GM21360 (cell line): Measurements from ENCODE around the gene ACER3.
"Not testable (repeated sequence)": the region's sequence is repeated elsewhere in the genome, so short reads cannot be mapped to it uniquely, and the experiment has no call there.

ENCODE experiments used
- ATAC-seq: cut with Tn5 transposase; IDR thresholded peaks from one replicate; pipeline ENCODE4 v1.9.1; 2021; ENCODE audit warnings: mild to moderate bottlenecking, moderate library complexity; ENCODE audit not compliant: unreplicated experiment

ACER3 gene

DNA sequence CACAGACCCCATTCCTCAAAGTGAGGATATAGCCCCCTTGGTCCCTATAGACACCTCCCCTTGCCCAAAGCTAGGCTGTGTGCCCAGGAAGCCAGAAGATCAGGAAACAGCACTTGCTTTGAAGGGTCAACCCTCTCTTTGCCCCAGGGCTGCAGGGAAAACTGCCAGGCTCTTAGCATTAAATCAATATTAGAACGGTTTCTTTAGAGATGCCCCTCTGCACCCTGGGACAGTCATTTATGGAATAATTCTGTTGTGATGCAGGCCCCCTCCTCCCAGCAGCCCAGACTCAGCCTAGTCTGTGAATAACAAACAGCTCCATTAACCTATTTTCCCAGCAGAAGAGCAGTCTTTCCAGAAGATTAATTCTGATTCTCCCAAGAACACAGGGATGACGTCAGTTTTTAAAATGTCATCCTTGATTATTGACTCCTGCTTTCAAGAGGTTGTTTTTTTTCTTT is 194.4 kb downstream of the ACER3 start:
- no peak for ATAC-seq

DNA sequence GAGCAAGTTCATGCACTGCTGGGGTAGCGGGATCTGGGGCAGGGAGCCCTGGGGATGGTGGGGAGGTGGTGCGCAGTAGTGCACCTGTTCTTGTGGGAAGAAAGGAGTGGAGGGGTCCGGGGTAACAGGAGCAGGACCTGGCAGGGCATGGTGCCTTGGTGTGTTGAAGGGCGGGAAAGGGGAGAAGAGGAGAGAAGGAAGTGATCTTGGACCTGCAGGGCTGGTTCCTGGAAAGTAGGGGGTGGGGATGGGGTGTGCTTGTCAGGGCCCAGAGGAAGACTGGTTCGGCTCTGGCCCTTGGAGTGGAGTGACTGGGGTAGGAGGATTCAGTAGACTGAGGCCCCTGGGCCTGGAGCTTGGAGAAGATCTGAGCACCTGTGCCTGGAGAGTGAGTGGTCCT is 195.2 kb downstream of the ACER3 start:
- no peak for ATAC-seq

GRCh38 chr11:77056814-77057402 is 196.2 kb downstream of the ACER3 start:
- no peak for ATAC-seq

DNA sequence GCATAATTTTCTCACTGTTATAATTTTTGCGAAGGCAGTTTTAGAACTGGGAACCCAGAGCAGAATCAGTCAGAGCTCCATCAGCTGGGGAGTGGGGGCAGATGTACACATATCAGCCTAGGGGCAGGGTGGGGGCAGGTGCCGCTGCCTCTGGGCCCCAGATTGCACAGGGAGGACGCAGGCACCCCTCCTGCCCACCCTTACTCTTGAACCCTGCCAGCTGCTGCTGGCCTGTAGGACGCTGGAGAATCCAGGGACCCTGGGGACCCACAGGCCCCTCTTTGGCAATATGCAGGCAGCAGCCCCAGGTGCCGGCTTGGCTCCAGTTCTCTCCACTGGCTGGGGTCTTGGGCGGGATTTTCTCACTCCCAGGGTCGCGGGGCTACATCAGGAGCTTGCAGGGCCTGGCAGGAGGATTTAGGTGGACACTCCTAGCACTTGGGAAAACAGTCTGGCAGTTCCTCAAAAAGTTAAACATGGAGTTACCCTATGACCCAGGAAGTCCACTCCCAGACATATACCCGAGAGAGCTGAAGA is 197.3 kb downstream of the ACER3 start:
- ATAC-seq: no peak

DNA sequence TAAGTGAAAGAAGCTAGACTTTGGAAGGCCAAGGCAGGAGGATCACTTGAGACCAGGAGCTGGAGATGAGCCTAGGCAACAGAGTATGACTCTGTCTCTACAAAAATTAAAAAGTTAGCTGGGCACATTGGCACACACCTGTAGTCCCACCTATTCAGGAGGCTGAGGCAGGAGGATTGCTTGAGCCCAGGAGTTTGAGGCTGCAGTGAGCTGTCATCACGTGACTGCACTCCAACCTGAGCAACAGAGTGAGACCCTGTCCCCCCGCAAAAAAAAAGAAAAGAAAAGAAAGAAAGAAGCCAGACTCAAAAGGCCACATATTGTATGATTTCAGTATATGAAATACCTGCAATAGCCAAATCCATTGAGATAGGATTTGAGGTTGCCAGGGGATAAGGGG is 198.2 kb downstream of the ACER3 start:
- no peak for ATAC-seq

- no peak for ATAC-seq
Measured at GRCh38 chr11:77059806-77060205, 199.1 kb downstream of the ACER3 start.

- no peak for ATAC-seq
Measured at GRCh38 chr11:77060234-77060633, 199.5 kb downstream of the ACER3 start.

DNA sequence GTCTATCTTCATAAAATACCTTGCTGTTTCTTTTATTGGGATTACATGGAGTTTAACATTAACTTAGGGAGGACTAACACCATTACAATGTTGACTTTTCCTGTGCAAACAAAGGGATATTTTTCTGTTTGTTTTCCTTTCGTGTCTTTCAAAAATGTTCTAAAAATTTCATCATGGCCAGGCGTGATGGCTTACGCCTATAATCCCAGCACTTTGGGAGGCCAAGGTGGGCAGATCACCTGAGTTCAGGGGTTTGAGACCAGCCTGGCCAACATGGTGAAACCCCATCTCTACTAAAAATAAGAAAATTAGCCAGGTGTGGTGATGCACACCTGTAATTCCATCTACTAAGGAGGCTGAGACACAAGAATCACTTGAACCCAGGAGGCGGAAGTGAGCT is 200.5 kb downstream of the ACER3 start:
- not testable (repeated sequence) for ATAC-seq

DNA sequence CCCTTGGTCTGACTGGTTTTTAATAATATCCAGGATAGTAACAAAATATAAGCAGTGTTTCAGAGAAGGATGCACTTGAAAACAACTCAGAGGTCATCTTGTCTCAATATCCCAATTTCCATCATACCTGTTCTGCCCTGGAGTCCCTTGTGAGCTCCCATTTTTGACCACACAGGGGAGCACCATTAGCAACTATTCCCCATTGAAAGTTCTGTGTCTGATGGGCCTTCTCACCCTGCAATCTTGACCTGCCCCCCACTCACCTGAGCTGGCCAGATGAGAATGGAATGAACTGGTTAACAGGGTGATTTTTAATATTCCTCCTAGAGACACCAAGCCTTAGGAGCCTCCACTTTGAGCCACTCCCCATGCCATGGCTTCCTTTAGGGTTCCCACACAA is 202.2 kb downstream of the ACER3 start:
- ATAC-seq: no peak

GRCh38 chr11:77063407-77063806 is 202.7 kb downstream of the ACER3 start:
- no peak for ATAC-seq

GRCh38 chr11:77063861-77064260 is 203.1 kb downstream of the ACER3 start:
- no peak for ATAC-seq

GRCh38 chr11:77064648-77065217 is 204.0 kb downstream of the ACER3 start:
- no peak for ATAC-seq

DNA sequence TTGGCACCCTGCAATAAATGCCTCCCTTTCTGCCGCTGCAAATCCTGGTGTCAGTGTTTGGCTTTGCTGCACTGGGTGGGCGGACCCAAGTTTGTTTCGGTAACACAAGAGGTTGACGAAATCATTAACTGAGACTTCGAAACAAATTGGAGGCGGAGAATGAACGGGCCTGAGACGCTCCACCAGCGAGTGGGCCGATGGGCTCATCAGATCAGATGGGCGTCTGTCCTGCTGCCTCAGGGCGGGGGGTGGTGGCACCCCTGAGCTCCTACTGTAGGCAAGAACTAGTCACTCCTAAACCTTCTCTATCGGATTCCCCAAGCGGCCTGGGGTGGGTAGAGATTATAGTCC is 205.1 kb downstream of the ACER3 start:
- peak; percentile 5 for ATAC-seq

DNA sequence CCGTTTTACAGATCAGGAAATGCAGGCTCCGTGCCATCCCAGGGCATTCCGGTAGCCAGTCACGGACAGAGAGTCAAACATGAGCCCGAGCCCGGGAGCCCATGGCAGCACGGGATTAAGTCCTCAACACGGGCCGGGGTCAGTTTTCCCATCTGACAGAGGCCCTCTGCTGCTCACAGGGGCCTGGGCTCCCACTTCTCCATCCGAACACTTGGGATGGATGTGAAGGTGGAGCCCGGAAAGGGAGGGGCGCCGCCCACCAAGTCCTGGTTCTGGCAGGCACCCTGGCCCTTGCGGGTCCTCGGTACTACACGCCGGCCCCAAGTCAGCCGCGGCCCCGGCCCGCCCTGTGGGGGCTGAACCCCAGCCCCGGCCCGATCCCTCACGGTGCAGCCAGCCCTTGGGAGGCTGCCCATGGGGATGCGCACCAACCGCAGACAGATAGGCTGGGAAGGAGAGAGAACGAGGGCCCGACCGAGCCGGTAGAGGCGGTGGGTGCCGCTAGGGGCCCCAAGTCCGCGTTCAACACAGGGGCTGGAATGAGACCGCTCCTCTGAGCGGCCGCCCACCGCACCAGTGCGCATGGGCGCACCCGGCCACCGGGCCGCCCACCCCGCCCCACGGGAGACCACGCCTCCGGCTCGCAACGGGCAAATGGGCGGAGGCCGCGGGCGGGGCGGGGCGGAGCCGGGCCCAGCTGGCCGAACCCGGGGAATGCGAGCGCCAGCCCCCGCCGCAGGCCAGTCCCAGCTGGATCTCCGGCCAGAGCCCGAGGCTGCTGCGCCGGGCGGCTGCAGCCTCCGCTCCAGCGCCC is 205.7 kb downstream of the ACER3 start, which contains the start of gene CAPN5:
CAPN5 (plus strand) TSS at position 743 of the 814 bp plus-strand sequence. CDS start 17,916 bp downstream, outside the sequence.
- ATAC-seq: peak; percentile 89

DNA sequence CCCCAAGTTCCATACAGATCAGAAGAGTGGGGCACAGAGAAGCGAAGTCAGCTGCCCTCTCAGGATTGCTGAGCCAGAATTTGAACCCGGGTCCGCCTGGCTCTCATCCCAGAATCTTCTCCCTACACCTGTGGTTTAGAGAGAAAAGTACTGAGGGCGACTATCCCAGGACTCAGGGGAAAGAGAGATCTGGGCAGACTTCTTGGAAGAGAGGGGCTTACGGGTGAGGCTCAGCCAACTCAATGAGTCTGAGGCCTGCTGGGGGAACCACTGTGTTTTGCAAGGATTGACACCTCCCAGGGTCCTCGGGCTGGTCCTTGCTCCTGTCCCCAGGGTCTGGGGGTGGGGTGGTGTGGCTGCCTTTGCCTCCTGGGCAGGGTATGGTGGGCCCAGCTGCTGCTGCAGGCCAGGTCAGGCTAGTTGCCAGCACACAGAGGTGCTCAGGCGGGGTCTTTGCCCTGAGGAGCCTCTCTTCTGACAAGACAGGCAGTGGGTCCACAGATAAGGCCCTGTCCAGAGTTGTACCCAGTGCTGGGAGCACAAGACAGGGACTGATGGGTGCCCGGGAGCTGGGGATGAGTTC is 207.2 kb downstream of the ACER3 start:
- no peak for ATAC-seq

GRCh38 chr11:77068457-77069335 is 208.0 kb downstream of the ACER3 start:
- ATAC-seq: no peak

DNA sequence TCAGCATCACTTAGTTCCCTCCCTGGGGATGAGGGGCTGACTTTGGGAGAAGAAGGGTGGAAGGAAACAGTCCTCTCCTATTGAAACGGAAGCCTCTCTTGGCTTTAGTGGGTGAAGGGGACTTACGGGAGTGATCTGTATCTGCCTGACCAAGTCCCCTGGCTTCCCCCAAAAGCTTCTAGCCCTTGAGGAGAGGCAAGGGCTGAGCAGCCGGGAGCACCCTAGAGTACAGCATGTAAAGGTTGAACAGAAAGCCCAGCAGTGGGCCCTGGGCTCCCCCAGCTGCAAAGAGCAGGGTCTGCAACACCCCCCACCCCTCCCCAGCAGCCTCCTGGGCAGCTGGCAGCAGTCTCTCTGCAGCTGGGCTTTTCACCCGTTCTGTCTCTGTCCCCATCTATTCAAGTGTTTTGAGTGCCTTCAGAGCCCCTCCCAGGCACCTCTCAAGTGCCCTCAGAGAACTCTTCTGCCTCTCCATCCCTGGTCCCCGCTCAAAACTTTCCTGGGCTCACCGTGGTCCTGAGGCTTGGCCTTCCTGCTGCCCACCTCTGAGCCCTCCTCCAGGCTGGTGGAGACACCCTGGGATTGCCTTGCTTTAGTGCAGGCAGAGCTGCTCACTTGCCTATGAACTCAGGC is 208.7 kb downstream of the ACER3 start:
- ATAC-seq: no peak

DNA sequence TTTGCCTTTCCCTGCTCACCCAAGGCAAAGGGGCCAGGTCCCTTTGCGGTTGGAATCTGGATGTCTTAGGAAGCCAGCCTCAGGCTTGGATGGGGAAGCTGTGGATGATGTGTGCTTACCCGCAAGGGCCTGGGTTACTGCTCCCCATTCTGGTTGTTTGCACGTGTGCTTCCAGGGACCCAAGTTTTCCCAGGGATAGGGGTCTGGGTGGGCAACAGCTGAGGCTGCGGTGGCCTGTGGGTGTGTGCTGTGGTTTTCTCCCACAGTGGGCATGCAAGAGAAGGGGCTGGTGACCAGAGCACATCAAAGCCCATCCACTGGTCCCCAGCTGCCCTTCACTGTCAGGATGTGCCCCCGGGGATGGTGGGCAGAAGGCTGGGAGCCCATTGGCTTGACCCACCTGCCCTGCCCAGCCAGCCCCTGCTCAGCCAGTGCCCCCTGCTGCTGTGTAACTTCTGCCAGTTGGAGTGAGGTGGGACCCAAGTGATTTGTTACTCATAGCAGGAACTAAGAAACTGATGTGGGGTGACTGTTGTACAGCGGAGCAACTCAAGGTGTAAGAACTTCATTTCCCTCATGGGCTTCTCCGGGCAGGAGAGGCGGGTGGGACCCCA is 209.4 kb downstream of the ACER3 start:
- no peak for ATAC-seq

DNA sequence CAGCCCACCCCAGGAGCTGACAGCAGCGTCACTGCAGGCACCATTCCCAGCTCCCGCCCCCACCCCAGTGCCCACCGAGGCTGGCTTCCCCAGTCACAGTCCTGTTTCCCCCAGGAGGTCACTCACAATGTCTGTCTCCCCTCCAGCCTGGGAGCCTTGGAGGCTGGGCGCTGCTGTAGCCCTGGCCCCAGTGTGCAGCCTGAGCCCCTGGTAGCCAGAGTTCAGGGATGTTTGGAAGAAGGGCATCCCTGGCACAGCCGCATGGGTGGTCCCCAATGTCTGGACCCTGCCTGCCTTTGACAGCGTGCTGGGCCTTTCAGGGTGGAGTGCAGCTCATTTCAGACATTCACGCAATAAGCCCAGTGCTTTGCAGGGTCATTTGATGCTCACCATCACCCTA is 210.4 kb downstream of the ACER3 start:
- no peak for ATAC-seq
